Osteocyte (in vitro differentiated cells): ENCODE data around the gene NSRP1. TPM values are rescaled to one million over a fixed set of nuclear protein-coding genes. Genes with fewer than 3 reads are reported as not detected.

Experiments used
- DNase-seq: peaks from one replicate; pipeline ENCODE4 v3.0.0; 2021; ENCODE audit warnings: mixed read lengths; ENCODE audit not compliant: unreplicated experiment; ENCODE audit errors: extremely low spot score
- H3K27ac Mint-ChIP-seq: one replicate; pipeline ENCODE4 v1.8.0; 2021; ENCODE audit warnings: mild to moderate bottlenecking, mixed read lengths; ENCODE audit not compliant: unreplicated experiment
- H3K27me3 Mint-ChIP-seq: one replicate; pipeline ENCODE4 v1.8.0; 2021; ENCODE audit warnings: mixed read lengths; ENCODE audit not compliant: unreplicated experiment
- H3K36me3 Mint-ChIP-seq: one replicate; pipeline ENCODE4 v1.8.0; 2021; ENCODE audit warnings: mixed read lengths; ENCODE audit not compliant: unreplicated experiment
- H3K4me1 Mint-ChIP-seq: one replicate; pipeline ENCODE4 v1.8.0; 2021; ENCODE audit warnings: mixed read lengths; ENCODE audit not compliant: unreplicated experiment
- H3K4me3 Mint-ChIP-seq: one replicate; pipeline ENCODE4 v1.8.0; 2021; ENCODE audit warnings: mild to moderate bottlenecking, moderate library complexity, mixed read lengths; ENCODE audit not compliant: unreplicated experiment
- H3K9me3 Mint-ChIP-seq: one replicate; pipeline ENCODE4 v1.8.0; 2021; ENCODE audit warnings: mixed read lengths; ENCODE audit not compliant: unreplicated experiment
- total RNA-seq: library from RNA; stranded (reverse); gene quantifications from 2 replicates; pipeline ENCODE4 v1.2.1, GENCODE V29; 2021
- TF ChIP-seq, protein P1 (sequence below): fragments of 200-600 bp; sonication (generic); IDR thresholded peaks from 2 replicates; pipeline ENCODE4 v1.5.0; 2021; ENCODE audit warnings: antibody characterized with exemption, mild to moderate bottlenecking, moderate library complexity

The NSRP1 gene
- total RNA-seq, 1 donor from 2014 or later, result 26.5 TPM

DNA sequence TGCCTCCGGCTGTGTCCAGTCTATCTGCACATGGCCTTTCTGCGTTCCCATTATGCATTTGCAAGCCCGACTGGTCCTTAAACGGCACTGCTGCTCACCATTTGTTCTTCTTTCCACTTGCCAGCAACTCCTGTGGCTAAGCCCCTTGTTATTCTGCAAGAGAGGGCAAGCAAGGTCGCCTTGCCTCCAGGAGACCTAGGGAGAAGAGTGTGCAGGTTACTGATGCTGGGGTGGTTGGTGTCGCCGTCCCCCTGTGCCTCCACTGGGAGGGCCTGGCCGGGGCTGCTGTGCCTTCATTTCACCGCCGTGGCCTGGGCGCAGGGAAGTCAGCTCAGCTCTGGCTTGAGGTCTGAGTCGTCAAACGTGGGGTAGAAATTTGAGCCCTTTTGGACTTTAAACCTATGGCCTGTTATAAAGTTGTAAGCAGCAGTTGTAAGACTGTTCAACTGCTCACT, 106.1 kb downstream of the NSRP1 start:
- no peak overlapping the region for H3K27ac Mint-ChIP-seq
- H3K4me3 Mint-ChIP-seq, result no peak overlapping the region
- no peaks in the 10 kb centered on the region for H3K9me3 Mint-ChIP-seq
- TF ChIP-seq, protein P1, sequence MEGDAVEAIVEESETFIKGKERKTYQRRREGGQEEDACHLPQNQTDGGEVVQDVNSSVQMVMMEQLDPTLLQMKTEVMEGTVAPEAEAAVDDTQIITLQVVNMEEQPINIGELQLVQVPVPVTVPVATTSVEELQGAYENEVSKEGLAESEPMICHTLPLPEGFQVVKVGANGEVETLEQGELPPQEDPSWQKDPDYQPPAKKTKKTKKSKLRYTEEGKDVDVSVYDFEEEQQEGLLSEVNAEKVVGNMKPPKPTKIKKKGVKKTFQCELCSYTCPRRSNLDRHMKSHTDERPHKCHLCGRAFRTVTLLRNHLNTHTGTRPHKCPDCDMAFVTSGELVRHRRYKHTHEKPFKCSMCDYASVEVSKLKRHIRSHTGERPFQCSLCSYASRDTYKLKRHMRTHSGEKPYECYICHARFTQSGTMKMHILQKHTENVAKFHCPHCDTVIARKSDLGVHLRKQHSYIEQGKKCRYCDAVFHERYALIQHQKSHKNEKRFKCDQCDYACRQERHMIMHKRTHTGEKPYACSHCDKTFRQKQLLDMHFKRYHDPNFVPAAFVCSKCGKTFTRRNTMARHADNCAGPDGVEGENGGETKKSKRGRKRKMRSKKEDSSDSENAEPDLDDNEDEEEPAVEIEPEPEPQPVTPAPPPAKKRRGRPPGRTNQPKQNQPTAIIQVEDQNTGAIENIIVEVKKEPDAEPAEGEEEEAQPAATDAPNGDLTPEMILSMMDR, result no peak
- no peak for DNase-seq
- peaks cover 32% of the 10 kb centered on the region for H3K4me1 Mint-ChIP-seq
- H3K27me3 Mint-ChIP-seq, result peaks cover 11% of the 10 kb centered on the region
- no peaks in the 10 kb centered on the region for H3K36me3 Mint-ChIP-seq

DNA sequence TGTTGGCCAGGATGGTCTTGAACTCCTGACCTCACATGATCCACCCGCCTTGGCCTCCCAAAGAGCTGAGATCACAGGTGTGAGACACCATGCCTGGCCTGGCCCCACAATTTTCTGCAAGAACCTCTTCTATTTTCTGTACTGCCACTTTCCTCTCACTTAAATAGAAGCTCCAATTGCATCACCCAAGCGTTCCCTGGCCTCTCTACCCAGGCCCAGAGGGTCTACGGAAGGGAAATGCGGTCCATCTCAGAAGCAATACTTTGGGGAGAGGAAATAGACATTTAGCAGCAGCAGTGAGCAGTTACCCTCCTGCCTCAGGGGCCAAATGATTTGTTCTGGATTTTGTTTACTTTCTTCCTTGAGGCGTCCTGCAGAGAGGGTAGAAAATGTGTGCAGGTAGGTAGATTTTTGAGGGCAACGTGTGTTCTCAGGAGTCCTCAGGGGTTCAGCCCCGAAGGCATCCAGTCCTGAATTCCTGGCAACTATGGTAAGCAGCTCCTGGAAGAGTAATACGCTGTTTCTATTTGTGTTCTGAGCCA, 107.9 kb downstream of the NSRP1 start:
- Mint-ChIP-seq H3K27me3 (peaks cover 7% of the 10 kb centered on the region), H3K4me1 (peaks cover 43% of the 10 kb centered on the region), H3K4me3 (no peak overlapping the region), H3K27ac (peak overlapping the region; percentile 24), H3K36me3 (no peaks in the 10 kb centered on the region), H3K9me3 (no peaks in the 10 kb centered on the region)
- TF ChIP-seq, protein P1, result no peak
- no peak for DNase-seq

DNA sequence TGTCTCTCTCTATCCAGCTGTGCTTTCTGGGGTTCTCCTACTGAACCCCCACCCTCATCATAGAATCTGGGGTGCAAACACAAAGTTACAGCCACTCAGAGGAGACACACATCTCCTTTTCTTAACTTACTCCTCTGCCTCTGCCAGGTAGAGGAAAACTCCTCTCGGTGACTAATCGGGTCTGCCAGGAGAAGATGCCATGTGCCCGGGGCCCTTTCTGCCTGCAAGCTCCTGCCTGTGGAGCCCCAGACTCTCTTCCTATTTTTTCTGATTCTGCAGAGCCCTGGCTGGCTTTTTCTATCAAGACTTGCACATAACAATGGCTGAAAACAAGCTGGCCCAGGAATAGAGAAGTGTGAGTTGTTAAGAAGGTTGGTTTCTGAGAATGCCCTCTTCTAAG, 108.5 kb downstream of the NSRP1 start:
- TF ChIP-seq, protein P1, result no peak
- H3K27me3 Mint-ChIP-seq, result peaks cover 7% of the 10 kb centered on the region
- DNase-seq, result no peak
- no peak overlapping the region for H3K27ac Mint-ChIP-seq
- H3K4me3 Mint-ChIP-seq, result no peak overlapping the region
- H3K4me1 Mint-ChIP-seq, result peaks cover 43% of the 10 kb centered on the region
- no peaks in the 10 kb centered on the region for H3K9me3 Mint-ChIP-seq
- H3K36me3 Mint-ChIP-seq, result no peaks in the 10 kb centered on the region

DNA sequence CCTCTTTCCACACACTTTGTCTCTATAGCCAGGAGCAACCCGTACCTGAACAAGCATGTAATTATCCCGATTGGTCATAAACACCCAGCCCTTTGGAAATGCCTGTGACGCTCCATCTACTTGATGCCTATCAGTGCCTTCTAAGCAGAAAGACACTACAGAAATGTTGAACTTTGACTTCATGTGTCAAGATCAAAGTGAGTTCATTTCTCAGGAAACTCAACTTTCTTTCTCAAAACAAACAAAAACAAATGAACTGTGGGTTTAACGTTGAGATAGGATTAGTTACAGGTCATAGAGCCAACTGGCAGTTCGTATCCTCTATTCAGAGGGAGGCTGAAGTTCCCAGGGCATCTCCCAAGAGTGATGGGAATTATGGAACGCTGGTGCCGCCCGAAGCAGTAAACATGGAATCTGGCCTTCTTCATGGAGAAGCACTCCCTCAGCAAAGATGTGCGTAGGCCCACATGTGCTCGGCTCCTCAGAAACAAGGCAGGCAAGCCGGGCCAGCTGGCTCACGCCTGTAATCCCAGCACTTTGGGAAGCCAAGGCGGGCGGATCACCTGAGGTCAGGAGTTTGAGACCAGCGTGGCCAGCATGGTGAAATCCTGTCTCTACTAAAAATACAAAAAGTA, 109.4 kb downstream of the NSRP1 start:
- H3K27me3 Mint-ChIP-seq, result peaks cover 17% of the 10 kb centered on the region
- DNase-seq, result no peak
- H3K27ac Mint-ChIP-seq, result no peak overlapping the region
- H3K9me3 Mint-ChIP-seq, result no peaks in the 10 kb centered on the region
- no peaks in the 10 kb centered on the region for H3K36me3 Mint-ChIP-seq
- H3K4me3 Mint-ChIP-seq, result no peak overlapping the region
- peaks cover 43% of the 10 kb centered on the region for H3K4me1 Mint-ChIP-seq
- TF ChIP-seq, protein P1, result no peak

DNA sequence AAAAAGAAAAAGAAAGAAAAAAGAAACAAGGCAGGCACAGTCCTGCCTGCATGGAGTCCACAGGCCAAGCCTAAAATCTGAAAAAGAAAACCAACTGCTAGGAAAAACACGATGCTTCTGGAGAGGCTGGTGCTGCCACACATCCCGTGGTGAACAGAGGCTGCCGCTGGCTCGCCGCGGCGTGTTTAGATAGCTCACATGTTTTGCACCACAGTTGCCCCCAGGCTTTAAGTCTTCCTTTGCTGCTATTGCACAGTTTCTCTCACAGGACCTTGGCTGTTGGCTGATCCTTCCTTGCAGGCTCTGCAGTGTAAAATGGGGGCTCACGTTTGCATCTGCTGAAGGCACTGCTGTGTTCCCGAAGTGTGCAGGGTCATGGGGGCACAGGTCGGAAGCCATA, 110.3 kb downstream of the NSRP1 start:
- peak overlapping the region; percentile 52 for H3K4me3 Mint-ChIP-seq
- peak overlapping the region; percentile 85 for H3K27ac Mint-ChIP-seq
- peaks cover 43% of the 10 kb centered on the region for H3K4me1 Mint-ChIP-seq
- DNase-seq, result no peak
- H3K27me3 Mint-ChIP-seq, result peaks cover 17% of the 10 kb centered on the region
- no peaks in the 10 kb centered on the region for H3K9me3 Mint-ChIP-seq
- TF ChIP-seq, protein P1, result no peak
- no peaks in the 10 kb centered on the region for H3K36me3 Mint-ChIP-seq
